H9 (cell line): ENCODE data around the gene AMBRA1. TPM values are rescaled to one million over a fixed set of nuclear protein-coding genes. Genes with fewer than 3 reads are reported as not detected.

Experiments used
- DNase-seq: peaks from one replicate; pipeline ENCODE4 v3.0.0-alpha.2; 2017
- H2AFZ ChIP-seq: one replicate; pipeline ENCODE4 v1.6.1; 2013; ENCODE audit warnings: mild to moderate bottlenecking, low read length, control low read depth, moderate library complexity
- H2AK5ac ChIP-seq: 2 replicates; pipeline ENCODE4 v1.6.1; 2013; ENCODE audit warnings: low read length, control low read depth, mixed read lengths; ENCODE audit not compliant: insufficient read length
- H2BK120ac ChIP-seq: one replicate; pipeline ENCODE4 v1.6.1; 2013; ENCODE audit warnings: low read depth, mild to moderate bottlenecking, low read length, control low read depth, inconsistent platforms; ENCODE audit not compliant: poor library complexity, severe bottlenecking
- H2BK12ac ChIP-seq: 2 replicates; pipeline ENCODE4 v1.6.1; 2013; ENCODE audit warnings: low read length, control low read depth, mixed read lengths, low read depth; ENCODE audit not compliant: insufficient read length
- H2BK15ac ChIP-seq: 2 replicates; pipeline ENCODE4 v1.6.1; 2013; ENCODE audit warnings: low read depth, low read length, control low read depth
- H2BK20ac ChIP-seq: one replicate; pipeline ENCODE4 v1.6.1; 2013; ENCODE audit warnings: low read depth, mild to moderate bottlenecking, low read length, control low read depth, inconsistent platforms; ENCODE audit not compliant: poor library complexity, severe bottlenecking
- H2BK5ac ChIP-seq: 2 replicates; pipeline ENCODE4 v1.6.1; 2013; ENCODE audit warnings: low read length, control low read depth, mixed read lengths; ENCODE audit not compliant: insufficient read length
- H3K14ac ChIP-seq: 2 replicates; pipeline ENCODE4 v1.6.1; 2013; ENCODE audit warnings: low read length, control low read depth; ENCODE audit not compliant: insufficient read depth
- H3K18ac ChIP-seq: 2 replicates; pipeline ENCODE4 v1.6.1; 2013; ENCODE audit warnings: low read depth, mild to moderate bottlenecking, mixed read lengths, low read length, control low read depth; ENCODE audit not compliant: insufficient read length
- H3K23ac ChIP-seq: 2 replicates; pipeline ENCODE4 v1.6.1; 2013; ENCODE audit warnings: low read length, control low read depth, mixed read lengths, low read depth; ENCODE audit not compliant: insufficient read length
- H3K23me2 ChIP-seq: 2 replicates; pipeline ENCODE4 v1.6.1; 2013; ENCODE audit warnings: low read depth, mild to moderate bottlenecking, mixed read lengths, low read length, control low read depth; ENCODE audit not compliant: insufficient read length, poor library complexity, severe bottlenecking
- H3K27ac ChIP-seq: 2 replicates; pipeline ENCODE4 v1.5.1; 2013; ENCODE audit warnings: low read length, control low read depth, mixed read lengths, low read depth; ENCODE audit not compliant: insufficient read length
- H3K27me3 ChIP-seq: 2 replicates; pipeline ENCODE4 v1.6.1; 2013; ENCODE audit warnings: low read length, control low read depth, inconsistent platforms; ENCODE audit not compliant: insufficient read depth
- H3K4ac ChIP-seq: 2 replicates; pipeline ENCODE4 v1.6.1; 2013; ENCODE audit warnings: low read depth, mild to moderate bottlenecking, control low read depth, inconsistent platforms, low read length, moderate library complexity
- H3K4me1 ChIP-seq: 2 replicates; pipeline ENCODE4 v1.6.1; 2013; ENCODE audit warnings: low read length, control low read depth, inconsistent platforms; ENCODE audit not compliant: insufficient read depth
- H3K4me2 ChIP-seq: 2 replicates; pipeline ENCODE4 v1.6.1; 2013; ENCODE audit warnings: low read length, control low read depth, mixed read lengths; ENCODE audit not compliant: insufficient read length, insufficient read depth
- H3K56ac ChIP-seq: 2 replicates; pipeline ENCODE4 v1.6.1; 2013; ENCODE audit warnings: low read depth, mild to moderate bottlenecking, mixed read lengths, low read length, control low read depth; ENCODE audit not compliant: insufficient read length
- H3K79me1 ChIP-seq: 2 replicates; pipeline ENCODE4 v1.6.1; 2013; ENCODE audit warnings: low read depth, mild to moderate bottlenecking, moderate library complexity, low read length, control low read depth, inconsistent platforms; ENCODE audit not compliant: insufficient read depth, poor library complexity, severe bottlenecking
- H3K79me2 ChIP-seq: 2 replicates; pipeline ENCODE4 v1.6.1; 2013; ENCODE audit warnings: low read length, control low read depth, inconsistent platforms; ENCODE audit not compliant: insufficient read depth
- H3K9ac ChIP-seq: 2 replicates; pipeline ENCODE4 v1.6.1; 2013; ENCODE audit warnings: low read length, control low read depth, mixed read lengths; ENCODE audit not compliant: insufficient read length; ENCODE audit errors: extremely low read depth
- H3K9me3 ChIP-seq: one replicate; pipeline ENCODE4 v1.6.1; 2013; ENCODE audit warnings: low read depth, low read length, inconsistent platforms; ENCODE audit not compliant: control insufficient read depth
- H3T11ph ChIP-seq: one replicate; pipeline ENCODE4 v1.6.1; 2013; ENCODE audit warnings: mild to moderate bottlenecking, low read length, control low read depth, inconsistent platforms
- H4K20me1 ChIP-seq: one replicate; pipeline ENCODE4 v1.6.1; 2013; ENCODE audit not compliant: control insufficient read depth, insufficient read length, insufficient read depth
- H4K5ac ChIP-seq: 2 replicates; pipeline ENCODE4 v1.6.1; 2013; ENCODE audit warnings: low read depth, mild to moderate bottlenecking, mixed read lengths, low read length, control low read depth; ENCODE audit not compliant: insufficient read length
- H4K8ac ChIP-seq: replicated peaks from 2 replicates; pipeline ENCODE4 v1.6.1; 2013; ENCODE audit warnings: low read length, control low read depth, mixed read lengths, low read depth; ENCODE audit not compliant: insufficient read length
- H4K91ac ChIP-seq: 2 replicates; pipeline ENCODE4 v1.6.1; 2013; ENCODE audit warnings: low read depth, mild to moderate bottlenecking, moderate library complexity, mixed read lengths, low read length, control low read depth; ENCODE audit not compliant: insufficient read length
- H3K27ac Mint-ChIP-seq, 3 experiments: 2 replicates in 2 of 3; 3 replicates in 1 of 3; pipeline ENCODE4 v1.8.0; 2020 to 2021; ENCODE audit warnings: mixed read lengths in 3 of 3, mild to moderate bottlenecking in 1 of 3, moderate library complexity in 1 of 3
- H3K27me3 Mint-ChIP-seq: 2 replicates; pipeline ENCODE4 v1.8.0; 2021; ENCODE audit warnings: low read depth, mild to moderate bottlenecking, moderate library complexity, mixed read lengths
- H3K36me3 Mint-ChIP-seq, 3 experiments: 2 replicates in 2 of 3; 3 replicates in 1 of 3; pipeline ENCODE4 v1.8.0; 2020 to 2021; ENCODE audit warnings: low read depth in 3 of 3, mixed read lengths in 3 of 3; ENCODE audit not compliant: insufficient read depth in 1 of 3
- H3K4me1 Mint-ChIP-seq, 2 experiments: 2 replicates each; pipeline ENCODE4 v1.8.0; 2020; ENCODE audit warnings: mixed read lengths in 2 of 2
- H3K4me3 Mint-ChIP-seq, 2 experiments: 2 replicates in 1 of 2; 3 replicates in 1 of 2; pipeline ENCODE4 v1.8.0; 2020 to 2021; ENCODE audit warnings: mild to moderate bottlenecking in 2 of 2, mixed read lengths in 2 of 2, moderate library complexity in 1 of 2
- H3K9me3 Mint-ChIP-seq, 2 experiments: 2 replicates in 1 of 2; 3 replicates in 1 of 2; pipeline ENCODE4 v1.8.0; 2020; ENCODE audit warnings: mild to moderate bottlenecking in 2 of 2, mixed read lengths in 2 of 2, moderate library complexity in 1 of 2
- WGBS: extraction: QIAGEN DNeasy Blood & Tissue Kit; methylation state at CpG from one replicate; pipeline ENCODE4 v1.1.7; 2013; ENCODE audit warnings: missing lambda C conversion rate, low lambda C conversion rate, mixed read lengths; ENCODE audit not compliant: insufficient read length; ENCODE audit errors: extremely low coverage; 5-methylcytosine and 5-hydroxymethylcytosine counted together
- total RNA-seq: library from RNA; stranded (reverse); gene quantifications from 2 replicates; pipeline ENCODE4 v1.2.1, GENCODE V29; 2021
- TF ChIP-seq, protein P1 (sequence below): fragments of 200-600 bp; sonication (generic); conservative IDR thresholded peaks from 3 replicates; pipeline ENCODE4 v1.8.0; 2021; ENCODE audit warnings: antibody characterized with exemption, mild to moderate bottlenecking

The AMBRA1 gene
- total RNA-seq, 1 experiment from 2014 or later = 37.5 TPM

DNA sequence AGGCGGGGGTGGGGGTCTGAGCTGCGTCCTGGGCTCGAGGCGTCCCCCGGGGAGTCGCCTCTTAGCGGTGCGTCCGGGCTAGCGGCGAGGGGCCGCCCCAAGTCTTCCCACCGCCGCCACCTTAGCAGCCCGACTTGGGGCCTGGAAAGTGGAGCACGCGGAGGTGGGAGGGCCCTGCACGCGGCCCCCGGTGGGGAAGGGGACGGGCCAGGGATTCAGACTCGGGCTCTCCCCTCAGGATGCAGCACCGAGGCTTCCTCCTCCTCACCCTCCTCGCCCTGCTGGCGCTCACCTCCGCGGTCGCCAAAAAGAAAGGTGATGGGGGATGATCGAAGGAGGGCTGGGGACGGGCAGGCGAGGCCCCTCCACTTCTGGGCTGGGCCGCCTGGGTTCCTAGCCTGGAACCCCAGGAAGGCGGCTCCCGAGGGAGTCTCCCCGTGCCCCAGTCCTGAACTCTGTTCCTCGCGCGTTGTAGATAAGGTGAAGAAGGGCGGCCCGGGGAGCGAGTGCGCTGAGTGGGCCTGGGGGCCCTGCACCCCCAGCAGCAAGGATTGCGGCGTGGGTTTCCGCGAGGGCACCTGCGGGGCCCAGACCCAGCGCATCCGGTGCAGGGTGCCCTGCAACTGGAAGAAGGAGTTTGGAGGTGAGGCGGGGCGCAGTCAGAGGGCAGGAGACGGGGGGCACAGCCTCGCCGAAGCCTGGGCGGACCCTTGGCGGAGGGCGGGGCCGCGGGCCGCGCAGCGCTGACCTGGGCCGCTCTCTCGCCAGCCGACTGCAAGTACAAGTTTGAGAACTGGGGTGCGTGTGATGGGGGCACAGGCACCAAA lies 211.8 kb downstream of the AMBRA1 start:
- no peak overlapping the region for H2BK12ac ChIP-seq
- no peaks in the 10 kb centered on the region for H3K79me2 ChIP-seq
- TF ChIP-seq, protein P1, sequence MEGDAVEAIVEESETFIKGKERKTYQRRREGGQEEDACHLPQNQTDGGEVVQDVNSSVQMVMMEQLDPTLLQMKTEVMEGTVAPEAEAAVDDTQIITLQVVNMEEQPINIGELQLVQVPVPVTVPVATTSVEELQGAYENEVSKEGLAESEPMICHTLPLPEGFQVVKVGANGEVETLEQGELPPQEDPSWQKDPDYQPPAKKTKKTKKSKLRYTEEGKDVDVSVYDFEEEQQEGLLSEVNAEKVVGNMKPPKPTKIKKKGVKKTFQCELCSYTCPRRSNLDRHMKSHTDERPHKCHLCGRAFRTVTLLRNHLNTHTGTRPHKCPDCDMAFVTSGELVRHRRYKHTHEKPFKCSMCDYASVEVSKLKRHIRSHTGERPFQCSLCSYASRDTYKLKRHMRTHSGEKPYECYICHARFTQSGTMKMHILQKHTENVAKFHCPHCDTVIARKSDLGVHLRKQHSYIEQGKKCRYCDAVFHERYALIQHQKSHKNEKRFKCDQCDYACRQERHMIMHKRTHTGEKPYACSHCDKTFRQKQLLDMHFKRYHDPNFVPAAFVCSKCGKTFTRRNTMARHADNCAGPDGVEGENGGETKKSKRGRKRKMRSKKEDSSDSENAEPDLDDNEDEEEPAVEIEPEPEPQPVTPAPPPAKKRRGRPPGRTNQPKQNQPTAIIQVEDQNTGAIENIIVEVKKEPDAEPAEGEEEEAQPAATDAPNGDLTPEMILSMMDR = no peak
- H2AFZ ChIP-seq = no peak overlapping the region
- peak overlapping the region; percentile 63 for H2BK120ac ChIP-seq
- peak overlapping the region; percentile 61 for H3K9ac ChIP-seq
- peak overlapping the region; percentile 91 for H3K18ac ChIP-seq
- H4K91ac ChIP-seq = no peak overlapping the region
- H2BK5ac ChIP-seq = no peak overlapping the region
- no peak overlapping the region for H3K56ac ChIP-seq
- Mint-ChIP-seq H3K9me3 (no peaks in the 10 kb centered on the region), H3K4me1 (peaks cover 6 to 26% of the 10 kb centered on the region in 2 experiments), H3K27ac (peak overlapping the region in 2 of 3 experiments; percentile 59 to 82; a peak in 4 of 7 replicates), H3K4me3 (peak overlapping the region; percentile 79 to 86), H3K27me3 (peaks cover 23% of the 10 kb centered on the region), H3K36me3 (peaks cover 14 to 20% (median 19%) of the 10 kb centered on the region in 3 experiments)
- H3T11ph ChIP-seq = no peak overlapping the region
- H3K79me1 ChIP-seq = no peaks in the 10 kb centered on the region
- H4K5ac ChIP-seq = no peak overlapping the region
- H3K4ac ChIP-seq = 0 out of 2 replicates have a peak overlapping the region, but pooled peaks have one; percentile 5
- H3K23ac ChIP-seq = no peak overlapping the region
- peak overlapping the region; percentile 88 for H3K14ac ChIP-seq
- peak overlapping the region; percentile 71 for H3K4me2 ChIP-seq
- peaks cover 4% of the 10 kb centered on the region; the same call in 1 of the 2 replicates for H3K4me1 ChIP-seq
- no peak overlapping the region for H2BK20ac ChIP-seq
- no peaks in the 10 kb centered on the region for H3K9me3 ChIP-seq
- peak; percentile 59 for DNase-seq
- no peak overlapping the region for H4K8ac ChIP-seq
- peaks cover 8% of the 10 kb centered on the region for H3K23me2 ChIP-seq
- H4K20me1 ChIP-seq = no peaks in the 10 kb centered on the region
- WGBS = no CpG with 5 or more reads among the region's 66 CpGs
- no peak overlapping the region for H2BK15ac ChIP-seq
- H3K27me3 ChIP-seq = no peaks in the 10 kb centered on the region
- H2AK5ac ChIP-seq = no peak overlapping the region
- H3K27ac ChIP-seq = no peak overlapping the region
